ENCODE measurements around the gene RALGDS. TPM values are rescaled to one million over a fixed set of nuclear protein-coding genes. Genes with fewer than 3 reads are reported as not detected.

RALGDS gene
- total RNA-seq, 1 experiment from 2014 or later, result 25.8 TPM

DNA sequence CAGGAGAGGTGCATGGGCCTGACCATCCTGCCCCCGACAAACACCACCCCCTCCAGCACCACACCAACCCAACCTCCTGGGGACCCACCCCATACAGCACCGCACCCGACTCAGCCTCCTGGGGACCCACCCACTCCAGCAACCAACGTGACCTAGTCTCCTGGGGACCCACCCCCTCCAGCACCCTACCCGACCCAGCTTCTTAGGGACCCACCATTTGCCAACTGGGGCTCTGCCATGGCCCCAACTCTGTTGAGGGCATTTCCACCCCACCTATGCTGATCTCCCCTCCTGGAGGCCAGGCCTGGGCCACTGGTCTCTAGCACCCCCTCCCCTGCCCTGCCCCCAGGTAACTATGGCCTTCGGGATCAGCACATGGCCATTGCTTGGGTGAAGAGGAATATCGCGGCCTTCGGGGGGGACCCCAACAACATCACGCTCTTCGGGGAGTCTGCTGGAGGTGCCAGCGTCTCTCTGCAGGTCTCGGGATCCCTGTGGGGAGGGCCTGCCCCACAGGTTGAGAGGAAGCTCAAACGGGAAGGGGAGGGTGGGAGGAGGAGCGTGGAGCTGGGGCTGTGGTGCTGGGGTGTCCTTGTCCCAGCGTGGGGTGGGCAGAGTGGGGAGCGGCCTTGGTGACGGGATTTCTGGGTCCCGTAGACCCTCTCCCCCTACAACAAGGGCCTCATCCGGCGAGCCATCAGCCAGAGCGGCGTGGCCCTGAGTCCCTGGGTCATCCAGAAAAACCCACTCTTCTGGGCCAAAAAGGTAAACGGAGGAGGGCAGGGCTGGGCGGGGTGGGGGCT is 54.7 kb downstream of the RALGDS start:
- Histone ChIP-seq H3K27ac (ENCODE audit: low read length) (no peak overlapping the region), H3K9me3 (ENCODE audit: control insufficient read depth, insufficient read depth, low read depth, low read length) (no peaks in the 10 kb centered on the region), H3K4me3 (ENCODE audit: low read depth in 2 of 2, low read length in 2 of 2) (no peak overlapping the region), H3K27me3 (ENCODE audit: control insufficient read depth, insufficient read depth, low read length) (no peaks in the 10 kb centered on the region), H3K36me3 (ENCODE audit: control insufficient read depth, insufficient read depth, low read length) (no peaks in the 10 kb centered on the region), H3K4me1 (ENCODE audit: control insufficient read depth, insufficient read depth, low read length) (no peaks in the 10 kb centered on the region)
- ATAC-seq (no peak), DNase-seq (ENCODE audit: low read depth, low spot score) (no peak)
- no peak for TF ChIP-seq POLR2AphosphoS5 (IDR thresholded peaks at IDR 0.05; ENCODE audit: low read depth, low read length)
- TF ChIP-seq TCF7L2 (IDR thresholded peaks at IDR 0.05; ENCODE audit: low read depth, low read length), result no peak
- TF ChIP-seq REST (IDR thresholded peaks at IDR 0.05; ENCODE audit: insufficient read depth in 1 of 2, low read depth in 2 of 2, low read length in 1 of 2), result no peak
- TF ChIP-seq SIN3A (IDR thresholded peaks at IDR 0.05; ENCODE audit: borderline replicate concordance, insufficient read depth, low read depth, low read length), result no peak
- no peak for TF ChIP-seq CTCF (IDR thresholded peaks at IDR 0.05)
- ChIA-PET CTCF (no interaction called here), POLR2A (interaction anchor here (0.6 kb wide), 1 partner anchor 76 kb away, joined by 4 read pairs; no protein-coding TSS in a partner anchor)
- intact Hi-C loops (cut with micrococcal nuclease; ENCODE audit: unreplicated experiment) (no loop called here), in situ Hi-C loops (cut with HindIII; ENCODE audit: low pct_unique_long_range_greater_than_20kb, low sequenced_read_pairs) (no loop called here)
- no TSS peak for BruUV-seq (replicated peaks)

DNA sequence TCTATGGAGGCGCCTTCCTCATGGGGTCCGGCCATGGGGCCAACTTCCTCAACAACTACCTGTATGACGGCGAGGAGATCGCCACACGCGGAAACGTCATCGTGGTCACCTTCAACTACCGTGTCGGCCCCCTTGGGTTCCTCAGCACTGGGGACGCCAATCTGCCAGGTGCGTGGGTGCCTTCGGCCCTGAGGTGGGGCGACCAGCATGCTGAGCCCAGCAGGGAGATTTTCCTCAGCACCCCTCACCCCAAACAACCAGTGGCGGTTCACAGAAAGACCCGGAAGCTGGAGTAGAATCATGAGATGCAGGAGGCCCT is 56.0 kb downstream of the RALGDS start:
- CTCF ChIA-PET, result no interaction called here
- Histone ChIP-seq H3K4me3 (ENCODE audit: low read depth in 2 of 2, low read length in 2 of 2) (no peak overlapping the region), H3K4me1 (ENCODE audit: control insufficient read depth, insufficient read depth, low read length) (no peaks in the 10 kb centered on the region), H3K36me3 (ENCODE audit: control insufficient read depth, insufficient read depth, low read length) (no peaks in the 10 kb centered on the region), H3K27me3 (ENCODE audit: control insufficient read depth, insufficient read depth, low read length) (no peaks in the 10 kb centered on the region), H3K27ac (ENCODE audit: low read length) (no peak overlapping the region), H3K9me3 (ENCODE audit: control insufficient read depth, insufficient read depth, low read depth, low read length) (no peaks in the 10 kb centered on the region)
- intact Hi-C loops (cut with micrococcal nuclease; ENCODE audit: unreplicated experiment) (no loop called here), in situ Hi-C loops (cut with HindIII; ENCODE audit: low pct_unique_long_range_greater_than_20kb, low sequenced_read_pairs) (no loop called here)
- ATAC-seq, result no peak
- no peak for DNase-seq (ENCODE audit: low read depth, low spot score)
- TF ChIP-seq SIN3A (IDR thresholded peaks at IDR 0.05; ENCODE audit: borderline replicate concordance, insufficient read depth, low read depth, low read length) (no peak), REST (IDR thresholded peaks at IDR 0.05; ENCODE audit: insufficient read depth in 1 of 2, low read depth in 2 of 2, low read length in 1 of 2) (no peak), POLR2AphosphoS5 (IDR thresholded peaks at IDR 0.05; ENCODE audit: low read depth, low read length) (no peak), CTCF (IDR thresholded peaks at IDR 0.05) (no peak), TCF7L2 (IDR thresholded peaks at IDR 0.05; ENCODE audit: low read depth, low read length) (no peak)
- POLR2A ChIA-PET, result no interaction called here
- BruUV-seq (replicated peaks), result no TSS peak
